AG04450 (cell line): ENCODE measurements around the gene ISOC2. TPM values are rescaled to one million over a fixed set of nuclear protein-coding genes. Genes with fewer than 3 reads are reported as not detected.

Source experiments
- CTCF ChIA-PET: fragments of 300-600, 350-600 bp; formaldehyde crosslinking; extraction: SDS; loops from one replicate; lab custom pipeline; 2022; ENCODE audit warnings: antibody characterized with exemption, inconsistent platforms; lab: Charles Lee
- POLR2A ChIA-PET: fragments of 350-600 bp; formaldehyde crosslinking; extraction: SDS; loops from one replicate; lab custom pipeline; 2021; ENCODE audit warnings: antibody characterized with exemption, inconsistent platforms; lab: Yijun Ruan, JAX
- DNase-seq: peaks from one replicate; pipeline ENCODE4 v3.0.0-alpha.2; 2011; ENCODE audit warnings: low read depth, low spot score
- H3K27ac ChIP-seq: one replicate; pipeline ENCODE4 v1.5.1; 2012; ENCODE audit warnings: low read depth, low read length, control low read depth
- H3K27me3 ChIP-seq: one replicate; pipeline ENCODE4 v1.6.0; 2012; ENCODE audit warnings: low read length; ENCODE audit not compliant: control insufficient read depth, insufficient read depth
- H3K4me3 ChIP-seq: 2 replicates; pipeline ENCODE4 v1.5.1; 2011; ENCODE audit warnings: mild to moderate bottlenecking, low read depth, low read length, control low read depth
- H3K9me3 ChIP-seq: 2 replicates; pipeline ENCODE4 v1.5.1; 2012; ENCODE audit warnings: low read length; ENCODE audit not compliant: control insufficient read depth, insufficient read depth
- CTCF ChIP-seq: IDR thresholded peaks from 2 replicates; pipeline ENCODE4 v1.5.1; 2011; ENCODE audit warnings: low read depth, low read length, control low read depth, inconsistent platforms
- polyA plus RNA-seq: library from polyadenylated mRNA; depleted of rRNA; stranded (reverse); fragments of >200 nt; gene quantifications from 2 replicates; pipeline ENCODE4 v1.2.3, GENCODE V29; 2011

ISOC2 gene
- polyA plus RNA-seq, 1 experiment, result 45.1 TPM

GRCh38 chr19:55436847-55437246, 24.6 kb downstream of the ISOC2 start:
- no peak for TF ChIP-seq CTCF
- Histone ChIP-seq H3K27ac (no peak overlapping the region), H3K9me3 (peaks cover 24% of the 10 kb centered on the region; the same call in 1 of the 2 replicates), H3K27me3 (peaks cover 31% of the 10 kb centered on the region), H3K4me3 (no peak overlapping the region)
- POLR2A ChIA-PET, result interaction anchor here (0.8 to 2.0 kb wide), 2 partner anchors 30 to 67 kb away, joined by 3 to 10 read pairs; partner anchors contain the start of gene UBE2S
- CTCF ChIA-PET, result interaction anchor here (0.8 to 1.4 kb wide), 3 partner anchors 18 to 67 kb away, joined by 3 to 13 read pairs (median 4); no protein-coding TSS in a partner anchor
- no peak for DNase-seq

- ChIA-PET CTCF (no interaction called here), POLR2A (no interaction called here)
- no peak overlapping the region for H3K4me3 ChIP-seq
- H3K9me3 ChIP-seq, result peaks cover 16% of the 10 kb centered on the region; the same call in 1 of the 2 replicates
- peaks cover 15% of the 10 kb centered on the region for H3K27me3 ChIP-seq
- H3K27ac ChIP-seq, result no peak overlapping the region
- no peak for TF ChIP-seq CTCF
- no peak for DNase-seq
Measured at GRCh38 chr19:55435020-55435419, 26.4 kb downstream of the ISOC2 start.

- POLR2A ChIA-PET, result no interaction called here
- peaks cover 13% of the 10 kb centered on the region for H3K27me3 ChIP-seq
- CTCF ChIA-PET, result no interaction called here
Measured at GRCh38 chr19:55434356-55434919, 27.0 kb downstream of the ISOC2 start.

GRCh38 chr19:55433292-55433691, 28.1 kb downstream of the ISOC2 start:
- no peak for TF ChIP-seq CTCF
- ChIA-PET POLR2A (no interaction called here), CTCF (no interaction called here)
- H3K4me3 ChIP-seq, result no peak overlapping the region
- no peak for DNase-seq
- no peak overlapping the region for H3K27ac ChIP-seq
- H3K27me3 ChIP-seq, result peaks cover 7% of the 10 kb centered on the region
- peaks cover 16% of the 10 kb centered on the region; the same call in 1 of the 2 replicates for H3K9me3 ChIP-seq

More at GRCh38 chr19:55434356-55434919, 27.0 kb downstream of the ISOC2 start:
- Histone ChIP-seq H3K27ac (no peak overlapping the region), H3K4me3 (no peak overlapping the region), H3K9me3 (peaks cover 16% of the 10 kb centered on the region; the same call in 1 of the 2 replicates)
- no peak for TF ChIP-seq CTCF
- no peak for DNase-seq

- no peak for TF ChIP-seq CTCF
- no peak for DNase-seq
Measured at GRCh38 chr19:55432241-55432959, 29.0 kb downstream of the ISOC2 start.

More at GRCh38 chr19:55432241-55432959, 29.0 kb downstream of the ISOC2 start:
- POLR2A ChIA-PET, result no interaction called here
- no peak overlapping the region for H3K4me3 ChIP-seq
- peaks cover 16% of the 10 kb centered on the region; the same call in 1 of the 2 replicates for H3K9me3 ChIP-seq
- H3K27me3 ChIP-seq, result peaks cover 7% of the 10 kb centered on the region
- CTCF ChIA-PET, result no interaction called here
- no peak overlapping the region for H3K27ac ChIP-seq
